ENCODE results near the gene S100P. TPM values are rescaled to one million over a fixed set of nuclear protein-coding genes. Genes with fewer than 3 reads are reported as not detected.

The S100P gene
- total RNA-seq, 2 experiments from 2014 or later = 3.4 to 4.3 TPM

DNA sequence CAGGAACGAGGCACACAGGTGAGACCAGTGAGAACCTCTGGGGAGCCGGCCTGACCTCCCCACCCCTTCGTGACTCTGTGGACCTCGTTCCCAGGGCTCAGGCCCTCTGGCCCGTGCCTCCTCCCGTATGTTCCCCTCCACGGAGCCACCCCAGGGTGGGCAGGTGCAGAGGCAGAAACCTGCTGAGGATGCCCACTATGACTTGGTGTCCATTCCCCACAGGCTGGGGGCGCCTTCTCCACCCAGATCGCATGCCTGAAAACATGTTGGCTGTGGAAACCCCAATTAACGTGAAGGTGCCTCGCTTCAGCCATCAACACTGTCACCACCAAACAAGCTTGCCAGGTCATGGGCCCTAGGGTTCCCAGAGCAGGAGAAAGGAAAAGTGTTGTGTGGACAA, 49.3 kb downstream of the S100P start:
- H3K27me3 Mint-ChIP-seq = peaks cover 2% of the 10 kb centered on the region
- DNase-seq (no peak), ATAC-seq (no peak)
- CTCF ChIA-PET = interaction anchor here (0.8 to 1.0 kb wide), 2 partner anchors 23 to 130 kb away, joined by 4 to 9 read pairs; no protein-coding TSS in a partner anchor
- intact Hi-C loops (cut with micrococcal nuclease) = no loop called here
- no peaks in the 10 kb centered on the region for H3K36me3 Mint-ChIP-seq (ENCODE audit: low read depth)
- TF ChIP-seq, protein P1, sequence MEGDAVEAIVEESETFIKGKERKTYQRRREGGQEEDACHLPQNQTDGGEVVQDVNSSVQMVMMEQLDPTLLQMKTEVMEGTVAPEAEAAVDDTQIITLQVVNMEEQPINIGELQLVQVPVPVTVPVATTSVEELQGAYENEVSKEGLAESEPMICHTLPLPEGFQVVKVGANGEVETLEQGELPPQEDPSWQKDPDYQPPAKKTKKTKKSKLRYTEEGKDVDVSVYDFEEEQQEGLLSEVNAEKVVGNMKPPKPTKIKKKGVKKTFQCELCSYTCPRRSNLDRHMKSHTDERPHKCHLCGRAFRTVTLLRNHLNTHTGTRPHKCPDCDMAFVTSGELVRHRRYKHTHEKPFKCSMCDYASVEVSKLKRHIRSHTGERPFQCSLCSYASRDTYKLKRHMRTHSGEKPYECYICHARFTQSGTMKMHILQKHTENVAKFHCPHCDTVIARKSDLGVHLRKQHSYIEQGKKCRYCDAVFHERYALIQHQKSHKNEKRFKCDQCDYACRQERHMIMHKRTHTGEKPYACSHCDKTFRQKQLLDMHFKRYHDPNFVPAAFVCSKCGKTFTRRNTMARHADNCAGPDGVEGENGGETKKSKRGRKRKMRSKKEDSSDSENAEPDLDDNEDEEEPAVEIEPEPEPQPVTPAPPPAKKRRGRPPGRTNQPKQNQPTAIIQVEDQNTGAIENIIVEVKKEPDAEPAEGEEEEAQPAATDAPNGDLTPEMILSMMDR (IDR thresholded peaks at IDR 0.05) = no peak
- no peak overlapping the region for H3K27ac Mint-ChIP-seq
- POLR2A ChIA-PET = no interaction called here
- no peaks in the 10 kb centered on the region for H3K9me3 Mint-ChIP-seq
- no peak overlapping the region for H3K4me3 Mint-ChIP-seq
- H3K4me1 Mint-ChIP-seq (ENCODE audit: low read depth) = peaks cover 4% of the 10 kb centered on the region

Other genes with a start within 250 kb of the S100P start
- gene PPP2R2C, start 221.3 kb upstream of the S100P start, total RNA-seq = not detected
- gene MAN2B2, start 118.7 kb upstream of the S100P start, total RNA-seq = 10 to 100 TPM; 10.8 to 13.0 TPM
- gene MRFAP1, start 53.2 kb upstream of the S100P start, total RNA-seq = 100 to 1,000 TPM; 106 to 107 TPM
- gene MRFAP1L1, start 16.0 kb downstream of the S100P start, total RNA-seq = 10 to 100 TPM; 36.7 to 39.2 TPM
- 10 to 100 TPM; 19.1 to 21.8 TPM for gene BLOC1S4, start 22.3 kb downstream of the S100P start, total RNA-seq
- 10 to 100 TPM; 12.8 to 13.3 TPM for gene KIAA0232, start 88.8 kb downstream of the S100P start, total RNA-seq
- gene TBC1D14, start 215.9 kb downstream of the S100P start, total RNA-seq = 10 to 100 TPM; 34.7 to 36.3 TPM